ENCODE data around the gene RANBP1. TPM values are rescaled to one million over a fixed set of nuclear protein-coding genes. Genes with fewer than 3 reads are reported as not detected.

Gene RANBP1
- total and polyA plus RNA-seq, 8 donors, result 63.7 to 184 (median 147) TPM

DNA sequence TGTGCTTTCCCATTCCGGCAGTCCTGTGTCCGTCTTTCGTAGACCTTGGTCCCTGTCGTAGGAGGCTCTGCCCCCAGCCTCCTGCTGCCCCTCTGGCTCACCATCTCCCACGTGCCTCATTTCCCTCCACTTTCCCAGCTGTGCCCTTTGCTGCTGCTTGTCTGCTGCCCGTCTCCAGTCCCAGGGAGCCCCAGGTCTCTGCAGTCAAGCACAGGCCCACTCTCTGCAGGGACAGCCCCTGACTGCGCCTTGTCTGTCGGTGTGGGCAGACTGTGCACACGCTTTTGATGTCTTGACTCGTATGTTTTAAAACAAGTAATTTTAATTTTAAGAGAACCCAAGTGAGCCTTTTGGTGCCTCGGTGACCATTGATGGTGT, 23.4 kb upstream of the RANBP1 start:
- intact Hi-C loops (cut with DNase I), result no loop called here
- no peak overlapping the region for H3K4me3 ChIP-seq
- TF ChIP-seq, protein P1, sequence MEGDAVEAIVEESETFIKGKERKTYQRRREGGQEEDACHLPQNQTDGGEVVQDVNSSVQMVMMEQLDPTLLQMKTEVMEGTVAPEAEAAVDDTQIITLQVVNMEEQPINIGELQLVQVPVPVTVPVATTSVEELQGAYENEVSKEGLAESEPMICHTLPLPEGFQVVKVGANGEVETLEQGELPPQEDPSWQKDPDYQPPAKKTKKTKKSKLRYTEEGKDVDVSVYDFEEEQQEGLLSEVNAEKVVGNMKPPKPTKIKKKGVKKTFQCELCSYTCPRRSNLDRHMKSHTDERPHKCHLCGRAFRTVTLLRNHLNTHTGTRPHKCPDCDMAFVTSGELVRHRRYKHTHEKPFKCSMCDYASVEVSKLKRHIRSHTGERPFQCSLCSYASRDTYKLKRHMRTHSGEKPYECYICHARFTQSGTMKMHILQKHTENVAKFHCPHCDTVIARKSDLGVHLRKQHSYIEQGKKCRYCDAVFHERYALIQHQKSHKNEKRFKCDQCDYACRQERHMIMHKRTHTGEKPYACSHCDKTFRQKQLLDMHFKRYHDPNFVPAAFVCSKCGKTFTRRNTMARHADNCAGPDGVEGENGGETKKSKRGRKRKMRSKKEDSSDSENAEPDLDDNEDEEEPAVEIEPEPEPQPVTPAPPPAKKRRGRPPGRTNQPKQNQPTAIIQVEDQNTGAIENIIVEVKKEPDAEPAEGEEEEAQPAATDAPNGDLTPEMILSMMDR (IDR thresholded peaks at IDR 0.05), result no peak
- ATAC-seq (no peak), DNase-seq (peak in 1 of 4 donors; percentile 20)
- H3K27ac ChIP-seq, result no peak overlapping the region
- no peaks in the 10 kb centered on the region for H3K9me3 ChIP-seq
- H3K36me3 ChIP-seq, result peaks cover 0 to 100% of the 10 kb centered on the region in 2 donors
- no peaks in the 10 kb centered on the region for H3K27me3 ChIP-seq
- no peaks in the 10 kb centered on the region for H3K4me1 ChIP-seq

DNA sequence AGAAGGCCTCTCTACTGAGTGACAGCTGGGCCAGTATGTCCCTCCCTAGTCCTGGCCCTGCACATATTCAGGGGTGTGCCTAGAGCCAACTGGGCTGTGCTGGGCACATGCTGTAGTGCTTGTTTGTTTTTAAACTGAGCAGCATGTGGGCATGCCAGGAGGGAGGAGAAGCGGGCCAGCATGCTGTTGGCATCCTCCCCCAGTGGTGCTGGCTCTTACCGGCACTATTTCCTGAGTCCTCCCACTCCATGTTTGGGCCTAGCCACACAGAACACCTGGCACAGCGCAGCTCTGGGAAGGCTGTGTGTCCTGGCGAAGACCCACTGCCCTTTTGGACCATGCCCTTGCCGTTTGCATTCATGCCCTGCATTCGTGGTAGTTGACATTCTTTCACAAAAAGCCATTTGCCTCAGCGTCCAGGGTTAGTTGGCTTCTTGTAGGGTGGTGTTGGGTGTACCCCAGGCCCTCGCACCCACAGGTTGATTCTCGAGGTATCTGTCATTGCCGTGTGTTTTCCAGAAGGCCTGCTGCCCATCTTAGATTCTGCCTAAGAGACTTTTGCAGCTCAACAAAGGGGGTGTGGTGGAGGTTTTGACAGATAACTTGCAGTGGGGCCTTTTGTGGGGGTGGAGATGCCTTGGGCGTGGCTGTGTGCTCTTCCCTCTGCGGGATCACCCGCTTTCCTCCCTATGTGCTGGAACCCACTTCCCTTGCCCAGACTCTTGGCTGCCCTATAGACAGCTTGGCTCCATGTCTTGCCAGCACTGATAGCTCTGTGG, 22.3 kb upstream of the RANBP1 start:
- Histone ChIP-seq H3K36me3 (peaks cover 0 to 100% of the 10 kb centered on the region in 2 donors), H3K4me1 (no peaks in the 10 kb centered on the region), H3K27me3 (no peaks in the 10 kb centered on the region), H3K4me3 (no peak overlapping the region), H3K9me3 (no peaks in the 10 kb centered on the region), H3K27ac (no peak overlapping the region)
- DNase-seq, result peak in 2 of 4 donors; percentile 12 to 27
- intact Hi-C loops (cut with DNase I), result no loop called here
- ATAC-seq, result no peak
- TF ChIP-seq, protein P1 (IDR thresholded peaks at IDR 0.05), result no peak

DNA sequence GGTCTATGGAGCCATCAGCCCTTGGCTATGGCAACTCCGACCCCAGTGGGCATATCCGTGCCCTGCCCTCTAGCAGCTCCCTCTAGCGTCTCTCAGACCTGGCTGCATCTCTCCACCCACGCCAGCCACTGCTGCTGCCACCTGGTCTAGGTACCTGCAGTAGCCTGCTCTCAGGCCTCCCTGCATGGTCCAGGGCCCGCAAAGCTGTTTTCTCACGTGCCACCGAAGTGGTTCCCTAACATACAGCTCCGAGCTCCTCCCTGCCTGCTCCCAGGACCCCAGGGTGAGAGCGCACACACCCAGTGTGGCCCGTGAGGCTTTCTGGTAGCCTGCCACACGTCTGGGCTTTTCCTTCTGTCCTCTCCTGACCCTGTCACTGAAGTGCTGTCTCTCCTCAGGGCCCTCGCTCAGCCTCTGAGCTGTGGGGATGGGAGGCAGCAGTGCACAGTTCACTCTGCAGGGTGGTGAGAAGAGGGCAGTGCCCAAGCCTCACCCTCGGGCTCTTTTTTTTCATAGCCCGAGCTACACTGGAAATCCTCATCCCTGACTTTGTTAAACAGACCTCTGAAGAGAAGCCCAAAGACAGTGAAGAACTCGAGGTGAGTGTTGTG, 21.6 kb upstream of the RANBP1 start:
- H3K4me3 ChIP-seq, result no peak overlapping the region
- no peak for ATAC-seq
- no peaks in the 10 kb centered on the region for H3K27me3 ChIP-seq
- intact Hi-C loops (cut with DNase I), result no loop called here
- H3K36me3 ChIP-seq, result peaks cover 0 to 100% of the 10 kb centered on the region in 2 donors
- DNase-seq, result peak in 2 of 4 donors; percentile 26 to 60
- TF ChIP-seq, protein P1 (IDR thresholded peaks at IDR 0.05), result no peak
- H3K27ac ChIP-seq, result no peak overlapping the region
- no peaks in the 10 kb centered on the region for H3K9me3 ChIP-seq
- no peaks in the 10 kb centered on the region for H3K4me1 ChIP-seq

DNA sequence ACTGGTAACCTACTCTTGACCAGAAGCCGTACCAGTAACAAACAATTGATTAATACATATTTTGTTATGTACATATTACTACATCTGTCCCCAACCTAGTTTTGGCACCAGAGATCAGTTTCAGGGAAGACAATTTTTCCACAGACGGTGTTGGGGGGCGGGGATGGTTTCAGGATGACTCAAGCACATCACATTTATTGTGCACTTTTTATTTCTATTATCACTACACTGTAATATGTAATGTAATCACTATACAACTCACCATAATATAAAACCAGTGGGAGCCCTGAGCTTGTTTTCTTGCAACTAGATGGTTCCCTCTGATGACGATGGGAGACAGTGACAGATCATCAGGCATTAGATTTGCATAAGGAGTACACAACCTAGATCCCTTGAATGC, 20.4 kb upstream of the RANBP1 start:
- ATAC-seq (no peak), DNase-seq (no peak)
- intact Hi-C loops (cut with DNase I), result no loop called here
- Histone ChIP-seq H3K9me3 (no peaks in the 10 kb centered on the region), H3K4me3 (no peak overlapping the region), H3K27me3 (no peaks in the 10 kb centered on the region), H3K4me1 (peaks cover 0 to 7% of the 10 kb centered on the region in 2 donors), H3K36me3 (peaks cover 0 to 100% of the 10 kb centered on the region in 2 donors), H3K27ac (no peak overlapping the region)
- TF ChIP-seq, protein P1 (IDR thresholded peaks at IDR 0.05), result no peak

All from left lung (tissue), 10 donors.